GM19239 (cell line): ENCODE results near the gene ALLC.
"Not testable (repeated sequence)": the region's sequence is repeated elsewhere in the genome, so short reads cannot be mapped to it uniquely, and the experiment has no call there.

Source experiments
- DNase-seq: peaks from one replicate; pipeline ENCODE4 v3.0.0; 2011; ENCODE audit warnings: low spot score; ENCODE audit not compliant: insufficient read length
- FAIRE-seq: peaks from 2 replicates; lab custom pipeline; 2011; peaks lifted over from hg19 to GRCh38; lab: Jason Lieb, UNC

The ALLC gene

GRCh38 chr2:3657881-3658280 is at the start of gene ALLC:
TSS of gene ALLC (plus strand) at chr2:3658200. CDS start at chr2:3671158, 12,958 bp downstream.
- no peak for FAIRE-seq
- DNase-seq: no peak

GRCh38 chr2:3608373-3609278 is 49.4 kb upstream of the ALLC start:
- FAIRE-seq (no peak), DNase-seq (no peak)

- not testable (repeated sequence) for FAIRE-seq, DNase-seq
Measured at GRCh38 chr2:3609279-3609673, 48.7 kb upstream of the ALLC start.

- DNase-seq: no peak
- FAIRE-seq: no peak
Measured at GRCh38 chr2:3610415-3610814, 47.6 kb upstream of the ALLC start.

GRCh38 chr2:3610881-3611505 is 47.0 kb upstream of the ALLC start:
- no peak for DNase-seq
- no peak for FAIRE-seq

- DNase-seq (no peak), FAIRE-seq (no peak)
Measured at GRCh38 chr2:3611589-3611988, 46.4 kb upstream of the ALLC start.

GRCh38 chr2:3612639-3613523 is 45.1 kb upstream of the ALLC start:
- no peak for FAIRE-seq

GRCh38 chr2:3613524-3613905 is 44.5 kb upstream of the ALLC start:
- FAIRE-seq: no peak
- DNase-seq: no peak

More at GRCh38 chr2:3612639-3613523, 45.1 kb upstream of the ALLC start:
- no peak for DNase-seq

- DNase-seq, FAIRE-seq: not testable (repeated sequence)
Measured at GRCh38 chr2:3614743-3615142, 43.3 kb upstream of the ALLC start.

GRCh38 chr2:3615541-3616200 is 42.3 kb upstream of the ALLC start:
- DNase-seq, FAIRE-seq: not testable (repeated sequence)

GRCh38 chr2:3616435-3617197 is 41.4 kb upstream of the ALLC start:
- not testable (repeated sequence) for DNase-seq, FAIRE-seq

- FAIRE-seq: no peak
- DNase-seq: no peak
Measured at GRCh38 chr2:3617198-3617890, 40.7 kb upstream of the ALLC start.

- DNase-seq (no peak), FAIRE-seq (no peak)
Measured at GRCh38 chr2:3618367-3618766, 39.6 kb upstream of the ALLC start.

GRCh38 chr2:3619033-3619432 is 39.0 kb upstream of the ALLC start:
- no peak for DNase-seq
- FAIRE-seq: no peak

- not testable (repeated sequence) for FAIRE-seq, DNase-seq
Measured at GRCh38 chr2:3619661-3620060, 38.3 kb upstream of the ALLC start.

GRCh38 chr2:3620834-3621233 is 37.2 kb upstream of the ALLC start:
- FAIRE-seq: no peak
- no peak for DNase-seq

GRCh38 chr2:3622967-3623366 is 35.0 kb upstream of the ALLC start:
- DNase-seq (no peak), FAIRE-seq (no peak)

- FAIRE-seq (no peak), DNase-seq (no peak)
Measured at GRCh38 chr2:3624059-3624794, 33.8 kb upstream of the ALLC start.
